GM12864 (cell line): ENCODE results near the gene MVB12B.

Experiments used
- DNase-seq: peaks from one replicate; pipeline ENCODE4 v3.0.0-alpha.2; 2011; ENCODE audit warnings: low read depth
- H3K4me3 ChIP-seq: 2 replicates; pipeline ENCODE4 v1.5.1; 2011; ENCODE audit warnings: mild to moderate bottlenecking, low read depth, low read length, control low read depth
- TF ChIP-seq, protein P1 (sequence below): IDR thresholded peaks from 2 replicates; pipeline ENCODE4 v1.5.1; 2011; ENCODE audit warnings: low read depth, mild to moderate bottlenecking, moderate library complexity, low read length, control low read depth, inconsistent platforms; ENCODE audit errors: missing control alignments

Gene MVB12B

DNA sequence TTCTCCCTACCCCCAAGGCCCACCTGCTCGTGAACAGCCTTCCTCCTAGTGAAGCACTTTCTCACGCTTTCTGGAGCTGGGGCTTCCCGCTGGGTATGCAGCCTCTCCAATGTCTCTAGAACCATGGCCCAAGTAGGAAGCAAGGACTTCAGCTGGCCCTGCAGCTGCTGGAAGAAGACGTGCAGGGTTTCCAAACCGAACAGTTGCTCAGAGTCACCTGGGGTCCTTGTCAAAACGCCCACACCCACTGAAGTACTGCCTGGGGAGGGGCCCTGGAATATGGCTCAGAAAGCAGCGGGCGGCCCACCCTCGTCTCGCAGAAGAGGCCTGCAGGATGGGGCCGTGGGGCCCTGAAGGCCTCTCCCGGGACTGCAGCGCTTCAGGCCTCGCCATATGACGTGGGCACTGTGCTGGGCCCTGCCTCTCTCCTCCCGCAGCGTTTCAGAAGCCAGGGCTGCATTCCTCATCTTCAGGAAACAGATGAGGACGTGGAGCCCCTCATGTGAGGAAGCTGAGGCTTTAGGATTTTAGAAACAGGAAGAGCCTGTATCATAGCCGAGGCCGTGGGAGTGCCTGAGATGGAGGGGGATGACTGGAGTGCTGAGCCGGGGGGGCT, 171.1 kb downstream of the MVB12B start:
- no peak overlapping the region for H3K4me3 ChIP-seq
- no peak for DNase-seq
- TF ChIP-seq, protein P1, sequence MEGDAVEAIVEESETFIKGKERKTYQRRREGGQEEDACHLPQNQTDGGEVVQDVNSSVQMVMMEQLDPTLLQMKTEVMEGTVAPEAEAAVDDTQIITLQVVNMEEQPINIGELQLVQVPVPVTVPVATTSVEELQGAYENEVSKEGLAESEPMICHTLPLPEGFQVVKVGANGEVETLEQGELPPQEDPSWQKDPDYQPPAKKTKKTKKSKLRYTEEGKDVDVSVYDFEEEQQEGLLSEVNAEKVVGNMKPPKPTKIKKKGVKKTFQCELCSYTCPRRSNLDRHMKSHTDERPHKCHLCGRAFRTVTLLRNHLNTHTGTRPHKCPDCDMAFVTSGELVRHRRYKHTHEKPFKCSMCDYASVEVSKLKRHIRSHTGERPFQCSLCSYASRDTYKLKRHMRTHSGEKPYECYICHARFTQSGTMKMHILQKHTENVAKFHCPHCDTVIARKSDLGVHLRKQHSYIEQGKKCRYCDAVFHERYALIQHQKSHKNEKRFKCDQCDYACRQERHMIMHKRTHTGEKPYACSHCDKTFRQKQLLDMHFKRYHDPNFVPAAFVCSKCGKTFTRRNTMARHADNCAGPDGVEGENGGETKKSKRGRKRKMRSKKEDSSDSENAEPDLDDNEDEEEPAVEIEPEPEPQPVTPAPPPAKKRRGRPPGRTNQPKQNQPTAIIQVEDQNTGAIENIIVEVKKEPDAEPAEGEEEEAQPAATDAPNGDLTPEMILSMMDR, result no peak

DNA sequence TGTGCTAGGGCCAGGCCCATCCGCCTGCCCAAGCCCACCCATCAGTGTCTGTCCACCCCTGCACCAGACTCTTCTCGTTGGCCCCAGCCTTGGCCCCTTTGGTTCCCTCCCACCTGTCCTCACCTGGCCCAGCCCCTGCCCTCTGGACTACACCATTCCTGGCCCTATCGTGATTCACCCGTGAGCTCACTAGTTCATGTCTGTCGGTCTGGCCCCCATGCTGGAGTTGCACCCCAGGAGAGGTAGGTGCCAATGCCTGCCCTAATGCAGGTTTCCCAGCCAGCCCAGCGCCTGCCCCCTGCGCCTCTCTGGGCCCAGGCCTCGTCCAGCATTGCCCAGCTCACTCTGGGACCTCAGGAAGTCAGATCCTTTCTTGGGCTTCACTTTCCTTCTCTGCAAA, 171.7 kb downstream of the MVB12B start:
- TF ChIP-seq, protein P1, result no peak
- H3K4me3 ChIP-seq, result no peak overlapping the region
- no peak for DNase-seq

DNA sequence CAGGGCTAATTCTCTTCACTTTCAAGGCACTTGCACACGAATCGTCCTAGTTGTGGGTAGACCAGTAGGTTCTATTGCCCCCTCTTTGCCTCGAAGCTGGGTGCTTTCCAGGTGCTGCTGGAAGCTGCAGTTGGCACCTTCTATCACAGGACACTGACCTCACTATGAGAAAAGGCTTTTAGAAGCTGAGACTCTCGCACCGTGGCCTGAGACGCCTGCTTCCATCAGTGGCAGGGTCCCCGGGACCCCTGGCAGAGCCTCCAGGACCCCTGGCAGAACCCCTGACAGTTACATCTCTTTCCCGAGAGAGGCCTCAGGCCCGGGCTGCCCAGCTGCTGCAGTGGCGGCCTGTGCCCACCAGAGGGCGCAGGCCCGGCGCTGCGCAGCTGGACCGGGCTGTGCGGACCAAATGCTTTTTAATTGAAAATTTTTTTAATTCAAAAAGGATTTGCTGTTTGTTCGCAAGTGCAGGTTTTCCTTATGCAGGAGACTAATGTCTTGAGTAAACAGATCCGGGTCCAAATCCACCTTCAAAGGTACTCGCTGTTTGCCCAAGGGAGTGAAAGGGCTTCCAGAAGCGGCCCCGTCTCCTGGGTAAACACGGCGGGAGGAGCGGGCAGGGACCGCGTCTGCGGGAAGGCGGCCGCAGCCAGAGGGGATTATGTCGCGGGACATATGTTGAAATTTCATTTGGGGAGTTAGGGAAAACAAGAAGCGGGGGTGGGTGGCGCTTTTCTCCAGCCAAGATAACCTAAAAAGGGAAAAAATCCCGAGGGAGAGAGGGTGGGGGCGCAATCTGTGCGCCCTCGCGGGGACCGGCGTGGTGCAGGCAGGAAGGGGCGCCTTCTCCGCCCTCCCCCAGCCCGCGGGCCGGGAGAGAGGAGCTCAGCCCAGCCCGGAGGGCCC, 172.6 kb downstream of the MVB12B start:
- H3K4me3 ChIP-seq, result no peak overlapping the region
- TF ChIP-seq, protein P1, result peak; percentile 96
- no peak for DNase-seq

DNA sequence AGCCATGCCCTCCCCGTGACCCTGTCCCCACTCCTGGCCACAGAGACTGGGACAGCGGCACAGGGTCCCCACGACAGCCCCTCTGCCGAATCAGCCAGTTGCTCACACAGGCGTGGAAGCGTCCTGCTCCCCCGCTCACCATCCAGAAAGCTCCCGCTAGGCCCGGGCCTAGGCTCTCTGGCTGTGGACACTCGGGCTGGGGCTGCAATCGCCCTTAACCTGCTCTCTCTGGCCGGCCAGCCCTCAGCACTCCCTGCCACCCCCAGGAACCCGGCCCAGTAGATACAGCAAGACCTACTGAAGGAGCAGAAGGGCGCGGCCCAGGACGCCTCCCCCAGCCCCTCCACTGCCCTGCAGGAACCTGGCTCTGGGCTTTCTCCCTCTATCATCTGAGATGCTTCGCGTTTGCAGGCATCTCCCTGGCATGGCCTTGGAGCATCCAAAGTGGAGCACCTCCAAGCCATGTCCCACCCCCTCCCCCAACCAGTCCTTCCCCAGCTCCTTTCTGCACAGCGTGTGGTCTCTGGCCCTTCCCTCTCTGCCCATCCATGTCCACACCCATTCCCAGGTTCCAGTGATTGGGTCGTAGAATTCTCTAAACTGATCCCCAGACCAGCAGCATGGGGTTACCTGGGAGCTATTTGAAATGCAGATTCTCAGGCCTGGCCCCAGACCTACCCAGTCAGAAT, 173.4 kb downstream of the MVB12B start:
- DNase-seq, result no peak
- no peak overlapping the region for H3K4me3 ChIP-seq
- TF ChIP-seq, protein P1, result no peak

DNA sequence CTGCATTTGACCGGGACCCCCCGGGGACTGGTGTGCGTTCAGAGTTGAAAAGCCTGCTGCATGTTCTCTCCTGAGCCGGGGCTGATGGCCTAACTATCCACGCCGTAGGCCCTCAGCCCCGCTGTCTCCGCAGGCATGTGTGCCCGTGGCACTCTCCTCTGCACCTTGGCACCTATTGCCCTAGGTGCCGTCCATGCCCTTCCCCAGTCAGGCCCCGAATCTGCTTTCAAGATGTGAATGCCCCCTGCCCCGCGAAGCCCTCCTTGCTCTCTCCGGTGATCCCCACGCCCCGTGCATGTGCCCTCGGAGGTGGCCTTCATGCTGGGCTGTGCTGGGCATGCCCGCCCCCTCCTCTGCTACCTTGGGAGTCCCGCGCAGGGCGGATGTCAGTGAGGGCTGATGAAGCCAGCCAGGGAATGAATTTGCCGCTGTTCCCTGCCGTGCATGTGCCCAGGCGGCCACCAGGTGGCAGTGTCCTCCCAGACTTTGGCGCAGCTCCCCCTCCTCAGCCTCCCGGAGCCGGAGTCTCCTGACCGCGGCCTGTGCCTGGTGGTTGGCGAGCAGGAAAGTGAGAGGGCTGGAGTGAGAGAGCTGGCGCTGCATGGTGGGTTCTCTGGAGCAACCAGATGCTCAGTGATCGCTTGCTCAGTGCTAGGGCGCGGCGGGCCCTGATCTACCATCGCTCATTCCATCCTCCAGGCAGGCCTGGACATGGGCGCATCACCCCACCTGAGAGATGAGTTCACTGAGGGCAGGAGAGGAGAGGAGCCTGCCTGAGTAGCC, 174.2 kb downstream of the MVB12B start:
- no peak for DNase-seq
- TF ChIP-seq, protein P1, result peak; percentile 93
- no peak overlapping the region for H3K4me3 ChIP-seq
